ENCODE results near the gene ZNHIT3.
"Not testable (repeated sequence)": the region's sequence is repeated elsewhere in the genome, so short reads cannot be mapped to it uniquely, and the experiment has no call there.

Gene ZNHIT3

DNA sequence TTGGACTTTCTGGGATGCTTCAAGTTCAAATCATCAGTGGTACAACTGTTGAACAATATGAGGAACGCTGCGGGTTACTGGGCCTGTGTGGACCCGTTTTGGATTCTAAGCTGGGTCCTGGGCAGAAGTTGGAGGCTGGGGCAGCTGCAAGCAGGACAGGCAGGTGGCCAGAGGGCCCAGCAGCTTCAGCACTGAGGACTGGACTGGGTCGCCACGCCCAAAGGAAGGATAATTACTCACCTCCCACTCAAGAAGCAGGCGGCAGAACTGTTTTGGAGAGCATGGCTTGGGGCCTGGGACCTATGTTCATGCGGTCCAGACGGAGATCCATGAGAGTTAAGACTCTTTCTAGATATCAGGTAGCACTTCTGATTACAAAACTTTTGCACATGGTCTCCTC is 1.5 kb upstream of the ZNHIT3 start:
- no peak for DNase-seq

DNA sequence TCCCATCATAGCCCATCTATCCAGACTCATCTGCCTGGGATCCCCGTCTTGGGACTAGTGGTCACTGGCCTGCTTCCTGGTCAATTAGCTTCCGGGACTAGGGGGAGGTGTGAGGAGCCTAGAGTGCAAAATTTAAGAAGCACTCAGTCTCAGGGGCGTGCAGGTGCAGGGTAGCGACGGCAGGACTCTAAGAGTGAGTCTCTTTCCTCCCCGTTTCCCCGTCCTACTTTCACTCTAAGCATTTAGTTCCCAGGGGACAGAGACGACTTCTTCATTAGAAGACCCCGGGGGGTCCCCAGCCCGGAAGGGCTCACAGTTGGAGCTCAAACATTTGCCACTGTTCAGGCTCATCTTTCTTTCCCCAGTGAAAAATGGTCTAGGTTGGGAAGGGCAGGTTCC is 677 bp upstream of the ZNHIT3 start:
- no peak for DNase-seq

- DNase-seq, result no peak
Measured at GRCh38 chr17:36493956-36494355, 7.5 kb downstream of the ZNHIT3 start.

DNA sequence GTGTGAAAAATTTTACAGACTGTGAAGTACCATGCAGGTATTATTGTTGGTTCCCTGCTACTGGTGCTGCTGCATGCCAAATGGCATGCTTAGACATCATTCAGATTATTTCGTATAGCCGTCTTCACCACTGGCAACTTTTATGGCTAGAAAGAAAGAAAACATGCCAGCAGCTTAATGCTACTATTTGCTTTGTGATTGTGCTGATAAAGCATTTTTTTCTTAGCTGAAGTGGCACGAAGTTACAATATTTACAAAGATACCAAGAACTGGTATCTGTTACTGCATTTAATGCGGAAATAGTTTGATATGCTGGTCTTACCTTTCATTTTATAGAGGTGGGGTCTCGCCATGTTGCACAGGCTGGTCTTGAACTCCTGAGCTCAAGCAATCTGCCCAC is 8.2 kb downstream of the ZNHIT3 start:
- no peak for DNase-seq

DNA sequence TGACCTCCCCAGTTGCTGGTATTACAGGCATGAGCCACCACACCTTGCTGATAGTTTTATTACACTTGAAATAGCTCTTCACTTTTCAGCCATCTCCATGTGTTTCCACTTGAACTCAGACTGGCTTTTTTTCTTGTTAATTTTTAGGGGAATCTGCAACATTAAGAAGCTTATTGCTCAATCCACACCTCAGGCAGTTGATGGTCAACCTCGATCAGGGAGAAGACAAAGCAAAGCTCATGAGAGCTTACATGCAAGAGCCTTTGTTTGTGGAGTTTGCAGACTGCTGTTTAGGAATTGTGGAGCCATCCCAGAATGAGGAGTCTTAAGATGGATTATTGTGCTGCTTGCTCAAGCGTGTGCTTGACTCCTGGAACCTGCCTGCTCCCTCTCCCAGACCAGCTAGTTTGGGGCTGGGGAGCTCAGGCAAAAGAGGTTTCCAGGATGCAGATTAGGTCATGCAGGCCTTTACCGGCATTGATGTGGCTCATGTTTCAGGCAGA is 8.6 kb downstream of the ZNHIT3 start:
- DNase-seq, result no peak

GRCh38 chr17:36496018-36496789 is 9.7 kb downstream of the ZNHIT3 start:
- DNase-seq, result no peak

GRCh38 chr17:36498155-36498554 is 11.7 kb downstream of the ZNHIT3 start:
- no peak for DNase-seq

DNA sequence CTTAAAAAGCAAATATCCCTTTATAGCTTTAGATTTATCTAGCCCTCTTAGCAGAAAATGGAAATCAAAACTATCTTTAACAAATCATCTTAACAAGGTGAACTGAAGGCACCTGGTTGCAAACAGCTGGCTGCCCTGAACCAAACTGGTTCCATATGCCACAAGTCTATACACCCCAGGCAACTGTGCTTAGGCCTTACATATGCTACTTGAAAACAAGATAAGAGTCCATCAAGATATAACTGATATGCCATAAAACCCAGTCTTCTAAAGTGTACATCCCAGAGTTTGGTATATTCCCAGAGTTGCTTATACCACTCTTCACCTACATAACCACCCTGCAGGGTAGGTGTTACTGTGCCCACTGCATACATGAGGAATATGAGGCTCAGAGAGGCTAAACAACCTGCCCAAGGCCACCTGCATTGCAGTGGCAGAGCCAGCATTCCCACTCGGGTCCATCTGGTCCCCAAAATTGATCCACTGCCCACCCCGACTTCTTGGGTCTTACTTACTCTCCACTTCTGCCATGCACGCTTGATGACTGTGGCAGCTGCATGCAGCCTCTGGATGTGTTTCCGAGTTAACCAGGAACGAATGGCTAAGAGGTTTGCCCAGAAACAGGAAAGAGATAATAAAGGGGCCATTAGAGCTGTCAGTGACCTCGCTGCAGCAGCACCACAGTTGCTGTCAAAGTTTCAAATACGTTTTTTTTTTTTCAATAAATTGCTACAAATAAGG is 12.2 kb downstream of the ZNHIT3 start:
- DNase-seq, result no peak

DNA sequence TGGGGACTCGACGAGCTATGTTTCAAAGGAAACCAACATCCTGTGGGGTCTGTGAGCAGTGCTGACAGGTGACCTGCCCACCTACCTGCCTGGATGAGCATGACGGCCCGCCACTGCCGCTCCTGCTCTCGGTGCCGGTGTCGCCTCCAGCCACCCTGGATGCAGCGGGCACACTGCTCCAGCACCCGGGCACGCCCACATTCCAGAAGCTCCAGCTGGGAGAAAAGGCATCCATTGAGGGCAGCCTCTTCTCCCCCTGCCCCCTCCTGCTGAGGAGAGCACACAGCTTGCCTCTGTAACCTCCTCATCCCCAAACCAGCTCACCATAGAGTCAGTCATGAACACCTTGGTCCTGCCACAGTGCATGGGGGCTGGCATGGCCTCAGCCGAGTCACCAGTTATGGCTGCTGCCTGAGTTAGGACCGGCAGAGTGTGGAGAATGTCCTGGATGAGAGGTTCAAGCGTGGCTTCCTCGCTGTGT is 14.3 kb downstream of the ZNHIT3 start:
- no peak for DNase-seq

DNA sequence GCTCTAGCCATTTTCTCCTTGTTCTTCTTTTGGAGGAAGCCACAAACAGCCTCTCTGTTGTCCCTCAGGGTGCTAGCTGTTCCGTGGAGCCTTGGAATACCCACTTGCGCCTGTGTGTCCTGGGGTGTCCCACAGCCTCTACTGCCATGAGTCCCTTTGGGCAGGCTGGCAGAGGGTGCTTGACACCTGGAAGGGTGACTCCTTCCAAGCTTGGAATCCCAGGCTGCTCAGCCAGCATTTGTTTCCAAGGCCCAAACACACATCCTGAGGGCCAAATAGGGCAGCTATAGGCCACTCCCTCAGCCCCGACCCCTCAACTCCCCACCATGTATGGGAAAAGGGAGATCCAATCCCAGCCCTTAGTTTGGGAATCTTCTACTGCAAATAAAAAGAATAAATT is 14.9 kb downstream of the ZNHIT3 start:
- no peak for DNase-seq

DNA sequence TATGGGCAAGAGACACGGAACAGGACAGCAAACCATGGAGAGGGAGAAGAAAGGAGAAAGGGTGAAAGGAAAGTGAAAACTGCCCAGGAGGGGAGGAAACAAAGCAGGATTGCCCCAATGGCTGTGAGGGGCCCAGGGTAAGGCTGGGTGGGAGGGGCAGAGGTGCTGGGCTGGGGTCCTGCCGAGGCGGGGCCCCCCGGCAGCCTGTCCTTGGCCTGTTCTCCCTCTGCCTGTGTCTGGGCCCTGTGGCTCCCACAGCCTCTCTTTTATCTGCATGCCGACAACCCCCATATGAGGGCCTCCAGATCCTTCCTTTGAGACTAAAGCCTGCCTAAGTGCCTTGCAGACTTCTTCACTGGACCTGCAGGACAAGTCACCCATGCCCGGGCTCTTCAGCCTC is 15.5 kb downstream of the ZNHIT3 start:
- DNase-seq, result no peak

DNA sequence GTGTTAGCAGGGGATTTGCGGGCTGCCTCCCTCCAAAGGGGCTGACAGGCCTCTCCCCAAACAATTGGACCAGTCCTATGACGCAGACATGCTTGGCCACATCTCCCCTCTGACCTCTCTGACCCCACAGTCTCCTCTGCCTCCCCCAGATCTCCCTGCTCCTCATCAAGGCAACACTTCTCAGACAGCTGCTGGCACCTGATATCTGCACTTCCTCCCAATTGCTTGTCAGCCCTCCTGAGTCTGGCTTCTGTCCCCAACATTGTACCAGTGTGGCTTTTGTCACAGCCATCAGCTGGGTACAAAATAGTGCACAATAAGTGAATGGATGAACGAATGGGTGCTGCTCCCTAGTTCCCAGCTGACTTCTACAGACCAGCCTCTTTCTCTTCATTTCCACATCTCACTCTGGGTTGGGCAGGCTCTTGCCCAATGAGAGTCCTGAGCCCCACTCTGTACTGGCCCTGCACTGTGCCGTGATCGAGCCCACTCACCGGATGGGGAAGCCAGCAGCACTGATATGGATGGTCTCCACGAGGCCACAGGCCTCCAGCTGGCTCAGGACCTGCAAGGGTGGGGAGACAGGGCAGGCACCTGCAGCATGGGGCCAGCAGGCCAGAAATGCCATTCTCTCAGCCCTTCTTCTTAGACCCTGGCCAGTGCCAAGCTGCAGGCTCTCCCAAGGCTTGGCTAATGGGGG is 17.1 kb downstream of the ZNHIT3 start:
- DNase-seq, result no peak

GRCh38 chr17:36504156-36504545 is 17.7 kb downstream of the ZNHIT3 start:
- DNase-seq, result no peak

GRCh38 chr17:36505171-36505570 is 18.7 kb downstream of the ZNHIT3 start:
- DNase-seq, result peak; percentile 9 to 60

DNA sequence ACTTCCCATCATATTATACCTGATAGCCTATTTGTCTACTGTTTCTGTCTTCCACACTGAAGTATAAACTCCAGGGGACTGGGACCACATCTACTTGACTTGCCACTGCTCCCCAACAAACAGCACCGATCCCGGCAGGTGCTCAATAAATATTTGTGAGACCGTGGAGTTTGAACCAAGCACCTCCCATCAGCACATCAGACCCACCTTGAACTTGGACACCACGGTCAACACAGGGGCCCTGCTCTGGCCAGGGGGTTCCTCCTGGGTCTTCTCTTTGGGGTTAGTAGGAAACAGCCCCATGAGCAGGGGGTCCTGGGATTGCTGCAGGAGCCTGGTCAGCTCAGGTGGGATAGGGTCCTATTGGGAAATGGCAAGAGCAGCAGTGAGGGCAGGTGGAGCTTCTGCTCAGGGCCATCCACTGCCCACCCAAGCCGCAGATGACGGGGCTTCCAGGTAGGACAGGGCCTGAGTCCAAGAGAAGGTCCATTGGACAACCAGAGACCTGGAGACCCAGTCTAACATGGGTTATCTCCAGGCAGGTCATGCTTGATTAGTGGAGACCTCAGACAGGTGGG is 19.9 kb downstream of the ZNHIT3 start:
- no peak for DNase-seq

- no peak for DNase-seq
Measured at GRCh38 chr17:36506831-36507230, 20.4 kb downstream of the ZNHIT3 start.

GRCh38 chr17:36507266-36507665 is 20.8 kb downstream of the ZNHIT3 start:
- no peak for DNase-seq

- not testable (repeated sequence) for DNase-seq
Measured at GRCh38 chr17:36508439-36508838, 22.0 kb downstream of the ZNHIT3 start.

DNA sequence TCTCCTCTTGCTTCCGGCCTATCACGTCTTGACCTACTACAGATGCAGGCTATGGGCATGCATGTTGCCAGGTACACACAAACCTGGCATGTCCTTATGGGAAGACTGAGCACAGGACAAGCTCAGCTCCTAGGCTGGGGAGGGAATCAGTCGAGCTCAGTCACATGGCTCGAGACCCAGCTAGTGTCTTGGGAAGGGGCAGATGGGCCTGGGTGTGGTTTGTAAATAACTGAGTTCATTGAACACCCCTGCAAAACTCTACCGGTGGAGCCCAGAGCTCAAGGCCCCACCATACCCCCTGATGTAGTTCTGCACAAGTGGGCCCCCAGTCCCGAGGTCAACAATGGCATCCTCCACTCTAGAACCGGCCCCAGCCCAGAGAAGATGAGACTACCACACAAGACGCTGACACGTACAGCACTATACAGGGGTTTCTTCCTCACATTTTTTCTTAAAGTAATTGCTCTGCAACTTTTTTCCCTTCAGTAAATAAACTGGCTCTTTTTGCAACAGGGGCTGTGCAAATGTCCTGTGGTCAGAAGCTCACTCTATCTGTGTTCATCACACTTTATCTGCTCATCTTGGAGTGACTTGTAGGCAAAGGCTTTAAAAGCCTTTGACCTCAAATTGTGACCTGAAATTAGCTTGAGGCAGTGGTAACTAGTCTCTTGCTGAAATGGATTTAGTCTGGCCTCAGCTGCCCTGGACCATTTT is 22.9 kb downstream of the ZNHIT3 start:
- no peak for DNase-seq

DNA sequence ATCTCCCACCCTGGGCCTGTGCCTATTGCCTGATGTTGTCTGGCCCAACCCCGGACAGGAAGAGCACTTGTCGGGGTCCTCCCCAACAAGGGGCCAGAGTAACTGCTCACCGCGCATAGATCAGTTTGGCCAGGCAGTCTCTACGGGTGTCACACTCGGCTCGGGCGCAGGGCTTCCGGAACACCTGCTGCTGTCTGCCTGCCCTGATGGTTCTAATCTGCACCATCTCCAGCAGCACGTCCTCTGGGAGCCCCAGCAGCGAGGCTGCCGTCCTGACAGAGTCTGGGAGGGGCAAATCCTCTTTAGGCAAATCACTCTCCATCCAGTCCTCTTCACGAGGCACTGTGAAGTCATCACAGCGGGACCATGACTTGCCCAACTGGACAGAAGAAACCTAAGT is 24.2 kb downstream of the ZNHIT3 start:
- DNase-seq, result no peak

DNA sequence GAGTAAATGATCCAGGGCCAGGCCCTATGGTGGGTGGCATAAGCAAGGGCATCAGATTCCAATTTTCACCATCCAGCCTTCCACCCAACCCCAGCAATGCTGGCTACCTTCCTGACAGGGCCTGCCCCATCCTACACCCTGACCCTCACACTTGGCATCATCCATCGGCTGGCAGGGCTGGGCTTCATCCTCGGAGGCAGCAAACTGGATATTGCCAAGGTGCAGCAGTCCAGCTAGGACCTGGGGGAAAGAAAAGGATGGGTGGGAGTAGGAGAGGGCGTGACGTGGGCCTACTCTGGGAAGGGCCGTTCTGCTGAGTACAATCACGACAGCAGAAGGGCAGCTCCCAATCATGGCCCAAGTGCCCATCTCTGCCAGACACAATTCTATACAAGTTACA is 24.7 kb downstream of the ZNHIT3 start:
- no peak for DNase-seq

DNA sequence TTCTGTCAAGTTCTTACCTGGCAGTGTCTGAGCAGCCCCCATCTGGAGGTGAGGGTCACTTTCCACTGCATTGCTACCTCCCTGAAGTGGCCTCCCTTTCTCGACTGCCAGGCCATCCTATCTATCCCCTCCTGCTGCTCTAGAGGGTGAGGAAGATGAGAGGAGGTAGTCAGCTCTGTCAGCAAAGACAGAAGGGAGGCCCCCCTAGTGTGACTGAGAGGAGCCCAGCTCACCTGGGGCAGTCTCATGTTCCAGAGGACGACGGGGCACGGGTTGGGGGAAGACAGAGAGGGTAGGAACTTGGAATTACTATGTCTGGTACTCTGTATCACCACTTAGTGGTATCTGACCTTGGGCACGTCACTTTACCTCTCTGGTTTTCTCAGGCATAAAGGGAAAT is 26.2 kb downstream of the ZNHIT3 start:
- no peak for DNase-seq

GRCh38 chr17:36514856-36515255 is 28.4 kb downstream of the ZNHIT3 start:
- no peak for DNase-seq

All from NCI-H524 (cell line).